ENCODE results near the gene PRAMEF20. TPM values are rescaled to one million over a fixed set of nuclear protein-coding genes. Genes with fewer than 3 reads are reported as not detected.
"Not testable (repeated sequence)": the region's sequence is repeated elsewhere in the genome, so short reads cannot be mapped to it uniquely, and the experiment has no call there.

Gene PRAMEF20
- total RNA-seq, 1 donor from 2014 or later, result not detected

DNA sequence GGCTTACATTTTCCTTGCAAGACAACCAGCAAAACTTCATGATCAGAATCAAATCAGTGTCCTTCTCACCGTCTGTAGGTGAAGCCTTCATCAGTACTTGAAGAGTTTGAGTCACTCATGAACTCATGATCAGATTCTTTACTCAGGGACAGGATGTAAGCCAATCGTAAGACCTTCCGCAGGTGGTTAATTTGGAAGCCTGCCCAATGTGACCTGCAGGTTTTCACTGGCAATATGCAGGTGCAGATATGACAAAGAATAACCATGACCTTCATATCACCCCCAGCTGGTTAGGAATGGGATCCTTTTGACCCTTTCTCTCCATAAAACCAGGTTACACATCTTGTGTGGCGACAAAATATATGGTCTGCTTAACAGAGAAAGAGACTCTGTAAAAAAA, 2.4 kb upstream of the PRAMEF20 start:
- no peak overlapping the region for H3K4me3 Mint-ChIP-seq (ENCODE audit: unreplicated experiment)
- TF ChIP-seq, protein P1, sequence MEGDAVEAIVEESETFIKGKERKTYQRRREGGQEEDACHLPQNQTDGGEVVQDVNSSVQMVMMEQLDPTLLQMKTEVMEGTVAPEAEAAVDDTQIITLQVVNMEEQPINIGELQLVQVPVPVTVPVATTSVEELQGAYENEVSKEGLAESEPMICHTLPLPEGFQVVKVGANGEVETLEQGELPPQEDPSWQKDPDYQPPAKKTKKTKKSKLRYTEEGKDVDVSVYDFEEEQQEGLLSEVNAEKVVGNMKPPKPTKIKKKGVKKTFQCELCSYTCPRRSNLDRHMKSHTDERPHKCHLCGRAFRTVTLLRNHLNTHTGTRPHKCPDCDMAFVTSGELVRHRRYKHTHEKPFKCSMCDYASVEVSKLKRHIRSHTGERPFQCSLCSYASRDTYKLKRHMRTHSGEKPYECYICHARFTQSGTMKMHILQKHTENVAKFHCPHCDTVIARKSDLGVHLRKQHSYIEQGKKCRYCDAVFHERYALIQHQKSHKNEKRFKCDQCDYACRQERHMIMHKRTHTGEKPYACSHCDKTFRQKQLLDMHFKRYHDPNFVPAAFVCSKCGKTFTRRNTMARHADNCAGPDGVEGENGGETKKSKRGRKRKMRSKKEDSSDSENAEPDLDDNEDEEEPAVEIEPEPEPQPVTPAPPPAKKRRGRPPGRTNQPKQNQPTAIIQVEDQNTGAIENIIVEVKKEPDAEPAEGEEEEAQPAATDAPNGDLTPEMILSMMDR (IDR thresholded peaks at IDR 0.05; ENCODE audit: partially characterized antibody, unreplicated experiment), result no peak

DNA sequence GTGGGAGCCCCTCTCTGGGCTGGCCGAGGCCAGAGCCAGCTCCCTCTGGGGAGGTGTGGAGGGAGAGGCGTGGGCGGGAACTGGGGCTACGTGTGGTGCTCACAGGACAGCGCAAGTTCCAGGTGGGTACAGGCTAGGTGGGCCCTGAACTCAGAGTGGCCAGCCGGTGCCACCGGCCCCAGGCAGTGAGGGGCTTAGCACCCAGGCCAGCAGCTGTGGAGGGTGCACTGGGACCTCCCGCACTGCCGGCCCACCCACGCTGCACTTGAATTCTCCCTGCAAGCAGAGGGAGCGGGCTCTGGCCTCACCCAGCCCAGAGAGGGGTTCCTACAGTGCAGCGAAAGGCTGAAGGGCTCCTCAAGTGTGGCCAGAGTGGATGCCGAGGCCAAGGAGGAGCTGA, 20.2 kb downstream of the PRAMEF20 start:
- Mint-ChIP-seq H3K27me3 (ENCODE audit: unreplicated experiment) (peaks cover 2% of the 10 kb centered on the region), H3K4me1 (ENCODE audit: low read depth, unreplicated experiment) (no peaks in the 10 kb centered on the region), H3K9me3 (ENCODE audit: unreplicated experiment) (peaks cover 18% of the 10 kb centered on the region), H3K36me3 (ENCODE audit: unreplicated experiment) (no peaks in the 10 kb centered on the region), H3K4me3 (ENCODE audit: unreplicated experiment) (no peak overlapping the region), H3K27ac (ENCODE audit: unreplicated experiment) (no peak overlapping the region)
- TF ChIP-seq, protein P1 (IDR thresholded peaks at IDR 0.05; ENCODE audit: partially characterized antibody, unreplicated experiment), result no peak
- no peak for DNase-seq

More for the DNA sequence above, 2.4 kb upstream of the PRAMEF20 start:
- DNase-seq, result no peak
- Mint-ChIP-seq H3K36me3 (ENCODE audit: unreplicated experiment) (no peaks in the 10 kb centered on the region), H3K4me1 (ENCODE audit: low read depth, unreplicated experiment) (no peaks in the 10 kb centered on the region), H3K27ac (ENCODE audit: unreplicated experiment) (no peak overlapping the region), H3K27me3 (ENCODE audit: unreplicated experiment) (no peaks in the 10 kb centered on the region), H3K9me3 (ENCODE audit: unreplicated experiment) (peaks cover 5% of the 10 kb centered on the region)

DNA sequence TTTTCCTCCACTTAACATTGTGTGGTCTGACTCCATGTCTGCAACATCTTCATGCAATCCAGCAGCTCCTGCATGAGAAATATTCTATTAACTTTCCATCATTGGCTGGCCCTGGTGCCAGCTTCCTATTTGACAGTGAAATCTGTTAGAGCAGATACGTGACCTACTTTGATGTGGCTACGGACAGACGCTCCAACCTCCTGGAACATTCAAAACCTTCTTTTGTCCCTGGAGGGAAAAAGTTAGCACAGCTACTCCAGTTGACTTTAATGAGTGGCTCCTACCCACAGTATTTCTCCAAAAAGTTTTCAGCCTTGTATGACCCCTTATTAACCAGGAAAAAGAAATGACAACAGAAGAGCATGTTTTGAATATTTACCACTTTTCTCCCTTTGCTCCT, 22.0 kb downstream of the PRAMEF20 start:
- no peak for DNase-seq
- TF ChIP-seq, protein P1 (IDR thresholded peaks at IDR 0.05; ENCODE audit: partially characterized antibody, unreplicated experiment), result no peak
- Mint-ChIP-seq H3K27ac (ENCODE audit: unreplicated experiment) (no peak overlapping the region), H3K27me3 (ENCODE audit: unreplicated experiment) (peaks cover 2% of the 10 kb centered on the region), H3K36me3 (ENCODE audit: unreplicated experiment) (no peaks in the 10 kb centered on the region), H3K4me3 (ENCODE audit: unreplicated experiment) (no peak overlapping the region), H3K4me1 (ENCODE audit: low read depth, unreplicated experiment) (no peaks in the 10 kb centered on the region), H3K9me3 (ENCODE audit: unreplicated experiment) (peaks cover 20% of the 10 kb centered on the region)

DNA sequence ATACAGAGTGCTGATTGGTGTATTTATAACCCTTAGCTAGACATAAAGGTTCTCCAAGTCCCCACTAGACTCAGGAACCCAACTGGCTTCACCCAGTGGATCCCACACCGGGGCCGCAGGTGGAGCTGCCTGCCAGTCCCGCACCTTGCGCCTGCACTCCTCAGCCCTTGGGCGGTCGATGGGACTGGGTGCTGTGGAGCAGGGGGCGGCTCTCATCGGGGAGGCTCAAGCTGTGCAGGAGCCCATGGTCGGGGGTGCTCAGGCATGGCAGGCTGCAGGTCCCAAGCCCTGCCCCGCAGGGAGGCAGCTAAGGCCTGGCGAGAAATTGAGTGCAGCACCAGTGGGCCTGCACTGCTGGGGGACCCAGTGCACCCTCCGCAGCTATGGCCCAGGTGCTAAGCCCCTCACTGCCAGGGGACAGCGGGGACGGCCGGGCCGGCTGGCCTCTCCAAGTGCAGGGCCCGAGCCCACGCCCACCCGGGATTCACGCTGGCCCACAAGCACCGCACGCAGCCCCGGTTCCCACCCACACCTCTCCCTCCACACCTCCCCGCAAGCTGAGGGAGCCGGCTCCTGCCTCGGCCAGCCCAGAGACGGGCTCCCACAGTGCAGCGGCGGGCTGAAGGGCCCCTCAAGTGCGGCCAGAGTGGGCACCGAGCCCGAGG, 23.6 kb downstream of the PRAMEF20 start:
- not testable (repeated sequence) for H3K4me1 Mint-ChIP-seq (ENCODE audit: low read depth, unreplicated experiment)

DNA sequence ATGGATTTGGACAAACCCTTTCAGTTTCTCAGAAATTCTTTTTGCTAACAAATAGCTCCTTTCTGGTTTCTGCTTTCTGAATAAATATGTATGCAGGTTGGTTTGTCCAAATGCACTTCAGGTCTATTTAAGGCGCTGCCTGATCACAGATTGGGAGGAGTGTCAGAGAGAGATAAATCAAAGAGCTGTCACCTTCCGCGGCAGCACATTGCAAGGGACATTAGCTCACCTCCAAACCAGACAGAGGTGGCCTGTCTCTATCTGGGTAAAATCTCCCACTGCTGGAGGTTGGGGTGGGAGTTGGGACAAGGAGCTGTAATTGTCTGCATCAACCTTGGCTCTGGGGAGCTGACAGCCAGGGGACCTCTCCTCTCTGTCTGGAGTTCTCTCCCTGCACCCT, 25.2 kb downstream of the PRAMEF20 start:
- no peak for DNase-seq
- no peaks in the 10 kb centered on the region for H3K27me3 Mint-ChIP-seq (ENCODE audit: unreplicated experiment)

More for the DNA sequence above, 23.6 kb downstream of the PRAMEF20 start:
- peaks cover 19% of the 10 kb centered on the region for H3K9me3 Mint-ChIP-seq (ENCODE audit: unreplicated experiment)
- DNase-seq; H3K4me3 Mint-ChIP-seq (ENCODE audit: unreplicated experiment); H3K27me3 Mint-ChIP-seq (ENCODE audit: unreplicated experiment); H3K36me3 Mint-ChIP-seq (ENCODE audit: unreplicated experiment); H3K27ac Mint-ChIP-seq (ENCODE audit: unreplicated experiment): not testable (repeated sequence)

DNA sequence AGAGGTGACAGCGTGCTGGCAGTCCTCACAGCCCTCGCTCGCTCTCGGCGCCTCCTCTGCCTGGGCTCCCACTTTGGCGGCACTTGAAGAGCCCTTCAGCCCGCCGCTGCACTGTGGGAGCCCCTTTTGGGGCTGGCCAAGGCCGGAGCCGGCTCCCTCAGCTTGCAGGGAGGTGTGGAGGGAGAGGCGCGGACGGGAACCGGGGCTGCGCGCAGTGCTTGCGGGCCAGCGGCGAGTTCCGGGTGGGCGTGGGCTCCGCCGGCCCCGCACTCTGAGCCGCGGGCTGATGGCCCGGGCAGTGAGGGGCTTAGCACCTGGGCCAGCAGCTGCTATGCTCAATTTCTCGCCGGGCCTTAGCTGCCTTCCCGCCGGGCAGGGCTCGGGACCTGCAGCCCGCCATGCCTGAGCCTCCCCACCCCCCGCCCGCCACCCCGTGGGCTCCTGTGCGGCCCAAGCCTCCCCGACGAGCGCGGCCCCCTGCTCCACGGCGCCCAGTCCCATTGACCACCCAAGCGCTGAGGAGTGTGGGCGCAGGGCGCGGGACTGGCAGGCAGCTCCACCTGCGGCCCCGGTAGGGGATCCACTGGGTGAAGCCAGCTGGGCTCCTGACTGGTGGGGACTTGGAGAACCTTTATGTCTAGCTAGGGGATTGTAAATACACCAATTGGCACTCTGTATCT, 29.0 kb downstream of the PRAMEF20 start:
- peaks cover 16% of the 10 kb centered on the region for H3K9me3 Mint-ChIP-seq (ENCODE audit: unreplicated experiment)
- not testable (repeated sequence) for H3K4me1 Mint-ChIP-seq (ENCODE audit: low read depth, unreplicated experiment); H3K27ac Mint-ChIP-seq (ENCODE audit: unreplicated experiment); DNase-seq; H3K27me3 Mint-ChIP-seq (ENCODE audit: unreplicated experiment); H3K4me3 Mint-ChIP-seq (ENCODE audit: unreplicated experiment); H3K36me3 Mint-ChIP-seq (ENCODE audit: unreplicated experiment)

More for the DNA sequence above, 25.2 kb downstream of the PRAMEF20 start:
- Mint-ChIP-seq H3K9me3 (ENCODE audit: unreplicated experiment) (peaks cover 15% of the 10 kb centered on the region), H3K36me3 (ENCODE audit: unreplicated experiment) (no peaks in the 10 kb centered on the region), H3K4me1 (ENCODE audit: low read depth, unreplicated experiment) (no peaks in the 10 kb centered on the region), H3K4me3 (ENCODE audit: unreplicated experiment) (no peak overlapping the region), H3K27ac (ENCODE audit: unreplicated experiment) (no peak overlapping the region)
- TF ChIP-seq, protein P1 (IDR thresholded peaks at IDR 0.05; ENCODE audit: partially characterized antibody, unreplicated experiment), result no peak
